SK-N-DZ (cell line): ENCODE results near the gene USP2.

Experiments used
- DNase-seq: peaks from one replicate; pipeline ENCODE4 v3.0.0-alpha.2; 2015; ENCODE audit warnings: low spot score
- small RNA-seq, 2 experiments: library from RNA; depleted of rRNA; stranded (forward); fragments of <200 nt; gene quantifications; one replicate each; pipeline ENCODE3, GENCODE V24; 2014

Gene USP2

DNA sequence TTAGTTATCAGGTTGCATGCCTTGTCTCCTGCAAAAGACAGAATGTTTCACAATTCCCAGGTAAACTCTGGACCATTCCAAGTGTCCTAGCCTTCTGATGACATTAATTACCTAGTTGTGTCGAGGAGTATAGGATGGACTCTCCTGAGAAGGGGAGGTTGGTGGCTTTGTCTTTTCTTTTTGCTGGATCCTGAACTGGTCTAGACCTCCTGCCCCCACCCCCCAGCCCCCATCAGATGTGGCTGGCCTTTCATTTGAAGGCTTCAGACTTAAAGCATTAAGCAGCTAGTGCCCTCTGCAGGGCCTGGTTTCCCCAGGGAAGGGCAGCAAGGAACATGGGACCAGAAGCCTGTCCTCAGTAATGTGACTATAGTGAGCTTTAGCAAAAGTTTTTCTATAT lies 74.3 kb downstream of the USP2 start:
- DNase-seq: no peak

DNA sequence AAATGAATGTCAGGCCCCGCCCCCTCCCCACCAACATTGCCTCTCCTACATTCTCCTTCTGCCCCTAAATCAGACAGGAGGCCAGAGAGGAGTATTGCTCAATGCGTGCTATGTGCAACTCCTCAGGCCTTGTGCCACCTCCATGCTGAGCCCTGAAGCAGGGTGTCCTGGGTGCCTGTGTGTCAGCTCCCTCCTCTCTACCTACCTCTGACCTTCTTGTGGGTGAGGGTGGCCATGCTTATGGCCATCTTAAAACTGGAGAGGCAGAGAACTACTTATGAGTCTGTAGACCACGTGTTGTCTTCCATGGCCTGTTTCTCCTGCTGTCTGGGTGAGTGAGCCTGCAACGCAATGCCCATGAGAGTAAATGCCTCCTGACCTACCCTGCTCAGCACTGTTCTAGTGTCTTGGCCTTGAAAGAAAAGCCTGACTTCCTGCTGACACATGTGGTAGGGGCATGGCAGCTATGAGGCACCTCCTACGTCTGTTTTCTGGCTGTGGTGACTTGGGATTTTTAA lies 75.1 kb downstream of the USP2 start:
- DNase-seq: no peak

DNA sequence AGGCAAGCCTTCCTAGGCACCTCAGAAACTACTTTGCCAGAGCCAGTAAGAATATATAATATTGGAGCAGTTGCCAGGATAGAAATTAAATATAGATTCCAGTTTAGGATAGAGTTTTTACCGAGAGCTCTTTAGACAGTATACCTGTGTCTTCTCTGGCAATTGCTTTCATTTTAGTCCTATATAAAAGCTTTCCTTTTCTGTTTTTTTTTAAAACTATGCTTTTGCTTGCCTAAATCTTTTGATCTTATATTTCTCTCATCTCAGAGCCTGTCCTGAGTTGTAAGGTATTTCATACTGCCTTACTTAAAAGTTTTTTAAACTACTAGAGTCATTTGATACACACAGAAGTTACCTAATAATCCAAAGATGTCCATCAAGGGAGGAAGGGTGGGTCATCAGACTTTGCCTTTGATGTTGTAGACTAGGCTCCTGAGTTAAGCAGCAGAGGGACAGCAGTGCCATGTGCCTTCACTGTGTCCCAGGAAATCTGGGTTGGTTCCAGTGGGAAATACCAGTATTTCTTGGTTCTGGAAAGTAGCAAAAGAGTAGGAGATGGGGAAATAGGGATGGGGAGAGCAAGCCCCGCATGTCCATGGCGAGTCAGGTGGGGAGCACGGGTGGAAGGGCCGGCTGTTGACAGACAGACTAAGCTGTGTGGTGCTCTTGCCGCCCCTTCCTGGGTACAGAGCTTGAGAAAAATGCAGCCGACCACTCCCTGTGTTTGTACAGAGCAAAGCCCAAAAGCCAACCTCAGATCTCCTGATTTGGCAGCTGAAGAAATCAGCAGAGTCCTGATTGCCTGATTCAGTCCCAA lies 75.7 kb downstream of the USP2 start:
- DNase-seq: no peak

Small RNA genes lying within 50 kb of the gene (small RNA-seq; reads per million reads assigned to genes)
- gene AP003396.4 (0 reads per million in 2 experiments), gene RF01225 (0 reads per million in 2 experiments)
